GM12878 (cell line): ENCODE results near the gene RRAD. TPM values are rescaled to one million over a fixed set of nuclear protein-coding genes. Genes with fewer than 3 reads are reported as not detected.
A peak's percentile ranks its signal among the peaks of the same experiment; 100 is the strongest.

ENCODE experiments used
- CEBPZ ChIP-seq: fragments of 150-350 bp; IDR thresholded peaks from 2 replicates; pipeline ENCODE4 v1.6.1; 2016; ENCODE audit warnings: low read depth, low read length
- CTCF ChIP-seq, 3 experiments: IDR thresholded peaks in 2 of 3; conservative IDR thresholded peaks in 1 of 3; 2 replicates each; pipeline ENCODE4 v1.5.1; 2011; ENCODE audit warnings: low read depth in 3 of 3, low read length in 3 of 3, mild to moderate bottlenecking in 3 of 3, control low read depth in 2 of 3, moderate library complexity in 2 of 3, inconsistent platforms in 1 of 3, mixed read lengths in 1 of 3; ENCODE audit not compliant: control insufficient read depth in 2 of 3, insufficient read depth in 1 of 3; ENCODE audit errors: extremely low read depth in 1 of 3
- E2F4 ChIP-seq: IDR thresholded peaks from 2 replicates; pipeline ENCODE4 v1.6.1; 2012; ENCODE audit warnings: low read depth, low read length, improper control_type of control experiment
- EED ChIP-seq: sonication (generic); IDR thresholded peaks from 2 replicates; pipeline ENCODE4 v1.6.1; 2016; ENCODE audit warnings: antibody characterized with exemption, low read depth
- ETV6 ChIP-seq, 2 experiments: fragments of 450-650 bp in 1 of 2; IDR thresholded peaks in 1 of 2; conservative IDR thresholded peaks in 1 of 2; 2 replicates each; pipeline ENCODE4 v1.6.1; 2014; ENCODE audit warnings: antibody characterized with exemption in 1 of 2, borderline replicate concordance in 1 of 2, low read depth in 1 of 2, mild to moderate bottlenecking in 1 of 2, moderate library complexity in 1 of 2
- FOS ChIP-seq: IDR thresholded peaks from 3 replicates; pipeline ENCODE4 v1.6.1; 2011; ENCODE audit warnings: borderline replicate concordance; ENCODE audit not compliant: insufficient read length; ENCODE audit errors: extremely low read depth
- GATAD2B ChIP-seq: fragments of 450-650 bp; conservative IDR thresholded peaks from 2 replicates; pipeline ENCODE4 v1.6.1; 2017; ENCODE audit warnings: low read depth, mild to moderate bottlenecking, moderate library complexity
- HDAC6 ChIP-seq: fragments of 200-600 bp; sonication (generic); IDR thresholded peaks from one replicate; pipeline ENCODE4 v1.8.0; 2017; ENCODE audit warnings: antibody characterized with exemption; ENCODE audit not compliant: unreplicated experiment
- IRF4 ChIP-seq: IDR thresholded peaks from 2 replicates; pipeline ENCODE4 v1.6.1; 2011; ENCODE audit warnings: low read depth, low read length
- NFXL1 ChIP-seq: fragments of 450-650 bp; IDR thresholded peaks from 2 replicates; pipeline ENCODE4 v1.6.1; 2017; ENCODE audit warnings: antibody characterized with exemption, mild to moderate bottlenecking, borderline replicate concordance
- NKRF ChIP-seq: fragments of 450-650 bp; conservative IDR thresholded peaks from 2 replicates; pipeline ENCODE4 v1.6.1; 2017; ENCODE audit warnings: mild to moderate bottlenecking, moderate library complexity
- PAX5 ChIP-seq: IDR thresholded peaks from 2 replicates; pipeline ENCODE4 v1.6.1; 2011; ENCODE audit warnings: low read depth, low read length, borderline replicate concordance
- PAX8 ChIP-seq: fragments of 450-650 bp; IDR thresholded peaks from 2 replicates; pipeline ENCODE4 v1.6.1; 2017; ENCODE audit warnings: mild to moderate bottlenecking, moderate library complexity
- PBX3 ChIP-seq: IDR thresholded peaks from 2 replicates; pipeline ENCODE4 v1.6.1; 2011; ENCODE audit warnings: mild to moderate bottlenecking, low read depth, low read length, moderate library complexity; ENCODE audit not compliant: insufficient replicate concordance
- RBBP5 ChIP-seq: fragments of 200-600 bp; sonication (generic); conservative IDR thresholded peaks from 2 replicates; pipeline ENCODE4 v1.6.1; 2016
- SUZ12 ChIP-seq: fragments of 200-600 bp; sonication (generic); IDR thresholded peaks from one replicate; pipeline ENCODE4 v1.6.1; 2018; ENCODE audit warnings: antibody characterized with exemption, mild to moderate bottlenecking; ENCODE audit not compliant: unreplicated experiment
- ZNF384 ChIP-seq: IDR thresholded peaks from 2 replicates; pipeline ENCODE4 v1.6.1; 2012; ENCODE audit warnings: low read depth, mild to moderate bottlenecking, low read length, improper control_type of control experiment, borderline replicate concordance
- polyA plus RNA-seq, 11 experiments: library from polyadenylated mRNA; depleted of rRNA in 4 of 11; unstranded in 6 of 11; stranded (reverse) in 5 of 11; fragments of >200 nt; fragmentation: Nextera tagmentation in 4 of 11; fragmentation: Illumina TruSeq in 1 of 11; extraction: Ambion mirVana in 4 of 11; extraction: Trizol in 1 of 11; gene quantifications; 1 replicate in 1 of 11; 2 replicates in 10 of 11; pipeline versions ENCODE4 v1.2.1 to v1.2.3, GENCODE V29; 2011 to 2016; ENCODE audit warnings: inconsistent platforms in 2 of 11, missing spikeins in 2 of 11, low read depth in 1 of 11
- total RNA-seq, 4 experiments: library from RNA; depleted of rRNA in 3 of 4; stranded (reverse); fragments of >200 nt in 3 of 4; fragmentation: Illumina TruSeq in 1 of 4; extraction: Trizol in 1 of 4; gene quantifications; 2 replicates each; pipeline versions ENCODE4 v1.2.1 to v1.2.3, GENCODE V29; 2013 to 2021

The RRAD gene
- total and polyA plus RNA-seq, 10 of the 15 experiments (the other 5 are each of a cell fraction or from before 2014, with no cell fraction given): 0.11 to 8.5 (median 2.8) TPM

GRCh38 chr16:66872943-66873684 lies 52.2 kb downstream of the RRAD start (continued):
- TF ChIP-seq NFXL1 (no peak; the same call in 1 of the 2 replicates), SUZ12 (no peak), ZNF384 (no peak), ETV6 (conservative IDR thresholded peaks at IDR 0.05 in 1 of 2, IDR thresholded peaks at IDR 0.05 in 1 of 2; ENCODE audit: borderline replicate concordance in 1 of 2, low read depth in 1 of 2) (peak in 1 of 2 experiments; percentile 60; a peak in 1 of 4 replicates), PBX3 (no peak), PAX8 (no peak), HDAC6 (no peak), GATAD2B (peak; percentile 74), FOS (no peak), CTCF (IDR thresholded peaks at IDR 0.05 in 2 of 3, conservative IDR thresholded peaks at IDR 0.05 in 1 of 3; ENCODE audit: control insufficient read depth in 2 of 3, extremely low read depth in 1 of 3, insufficient read depth in 1 of 3, low read depth in 3 of 3, low read length in 3 of 3) (peak; percentile 91 to 96 (median 93)), PAX5 (0 out of 2 replicates have a peak, but pooled peaks have one; percentile 48), RBBP5 (no peak), CEBPZ (no peak), EED (peak; percentile 83), E2F4 (no peak), NKRF (peak; percentile 57; the same call in 1 of the 2 replicates), IRF4 (peak; percentile 66)
